GM19035 (cell line): Measurements from ENCODE around the gene QRFP.

Experiments used
- ATAC-seq: cut with Tn5 transposase; IDR thresholded peaks from one replicate; pipeline ENCODE4 v1.9.1; 2021; ENCODE audit not compliant: unreplicated experiment

QRFP gene

DNA sequence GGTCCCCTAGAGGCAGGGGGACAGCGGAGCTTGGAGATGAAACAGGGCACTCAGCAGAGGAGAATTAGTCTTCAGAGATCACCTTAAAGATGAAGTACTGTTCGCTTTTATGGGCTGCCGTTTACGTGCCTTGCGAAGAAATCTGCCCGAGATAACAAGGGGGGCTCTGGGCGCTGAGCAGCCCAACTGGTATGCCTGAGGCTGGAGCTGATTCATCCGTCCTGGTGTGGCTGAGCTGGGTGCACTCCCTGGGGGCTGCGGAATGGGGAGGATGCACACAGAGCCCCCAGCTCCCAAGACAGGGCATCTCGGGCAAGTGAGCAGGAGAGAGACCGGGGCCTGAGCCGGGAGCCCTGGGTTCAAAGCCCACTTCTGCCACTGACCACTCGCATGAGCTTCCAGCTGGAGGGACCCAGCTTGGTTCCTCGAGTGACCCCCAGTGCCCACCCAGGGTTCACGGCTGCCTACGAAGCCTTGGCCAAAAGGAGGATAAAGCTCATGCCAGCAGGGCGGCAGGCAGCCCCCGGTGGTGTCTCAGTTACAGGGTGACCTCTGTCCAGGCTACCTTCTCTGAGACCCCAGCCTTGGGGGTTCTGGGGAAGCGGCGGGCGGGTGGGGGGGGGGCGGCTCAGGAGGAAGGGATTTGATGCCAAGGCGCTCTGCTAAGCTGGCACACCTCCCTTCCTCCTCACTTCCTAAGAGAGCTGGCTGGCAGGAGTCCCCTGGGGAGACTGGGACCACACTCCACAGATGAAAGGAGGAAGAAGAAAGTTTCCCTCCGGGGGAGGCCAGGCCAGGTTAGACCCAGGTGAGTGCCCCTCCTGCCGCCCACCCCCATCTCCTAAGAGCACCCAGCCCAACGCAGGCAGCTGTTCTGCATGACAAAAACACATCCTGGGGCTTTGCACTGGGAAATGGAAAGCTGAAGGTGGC, 36.8 kb upstream of the QRFP start:
- no peak for ATAC-seq

DNA sequence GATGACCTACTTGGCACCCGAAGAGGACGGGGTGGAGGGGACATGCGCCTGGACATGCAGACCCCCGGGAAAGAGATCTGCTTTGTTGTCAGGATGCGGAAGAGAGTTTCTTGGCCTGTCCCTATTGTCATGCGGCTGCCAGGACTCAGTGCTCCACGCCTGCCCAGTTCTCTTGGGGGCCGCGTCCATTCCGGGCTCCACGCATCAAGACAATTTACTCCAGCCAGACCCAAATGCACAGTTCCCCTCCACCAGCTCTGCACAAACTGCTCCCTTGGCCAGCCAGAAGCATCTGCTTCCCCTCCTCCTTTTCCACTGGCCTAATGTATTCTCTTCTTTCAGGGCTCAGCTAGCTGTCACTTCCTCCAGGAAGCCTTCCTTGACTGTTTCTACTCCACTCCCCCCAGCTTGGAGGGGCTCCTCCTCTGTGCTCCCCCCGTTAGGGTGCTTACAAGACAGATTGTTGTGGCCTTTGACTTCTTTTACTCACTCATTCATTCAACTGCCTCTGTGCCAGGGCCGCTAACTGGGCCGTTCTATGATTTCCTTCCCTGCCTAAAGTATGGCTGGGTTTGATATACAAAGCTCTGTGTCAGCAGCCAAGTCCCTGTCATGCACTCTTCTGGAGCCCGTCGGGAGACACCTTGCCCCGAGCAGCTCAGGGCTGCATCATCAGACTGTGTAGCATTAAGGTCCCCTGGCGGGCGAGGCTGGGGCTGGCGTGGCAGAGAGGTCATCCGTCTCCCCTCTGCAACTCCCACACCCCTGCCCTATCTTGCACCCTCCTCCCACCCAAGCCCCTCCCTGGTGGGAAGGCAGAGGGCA, 35.9 kb upstream of the QRFP start:
- ATAC-seq: no peak

DNA sequence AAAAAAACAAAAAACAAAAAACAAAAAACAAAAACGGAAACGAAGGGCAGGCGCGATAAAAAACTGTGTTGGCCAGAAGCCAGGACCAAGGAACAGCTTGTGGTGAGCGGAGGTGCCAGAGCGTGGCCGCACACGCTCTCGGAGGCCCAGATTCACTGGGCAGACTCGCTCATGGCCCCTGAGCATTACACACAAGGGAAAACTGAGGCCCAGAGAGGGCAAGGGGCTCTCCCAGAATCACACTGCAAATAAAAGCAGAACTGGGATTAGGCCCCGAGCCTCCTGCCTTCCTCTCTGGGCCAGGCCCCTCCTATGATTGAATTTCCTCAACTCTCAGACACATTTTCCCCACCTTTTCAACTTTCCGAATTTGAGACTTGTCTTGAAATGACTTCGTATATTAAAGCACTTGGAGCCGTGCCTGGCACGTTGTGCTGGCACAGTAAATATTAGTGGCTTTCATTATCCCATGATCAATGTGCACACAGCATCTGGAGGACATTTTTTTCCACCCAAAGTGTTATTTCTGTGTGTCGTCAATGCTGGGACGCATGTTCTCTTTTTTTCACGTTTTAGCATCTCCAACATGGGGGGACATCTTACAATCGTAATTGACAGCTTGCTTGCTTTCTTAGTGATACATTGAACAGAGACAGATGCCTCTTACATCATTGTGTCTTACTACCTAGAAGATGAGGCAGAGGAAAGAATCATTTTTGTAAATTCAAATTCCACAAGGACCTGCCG, 35.1 kb upstream of the QRFP start:
- no peak for ATAC-seq

DNA sequence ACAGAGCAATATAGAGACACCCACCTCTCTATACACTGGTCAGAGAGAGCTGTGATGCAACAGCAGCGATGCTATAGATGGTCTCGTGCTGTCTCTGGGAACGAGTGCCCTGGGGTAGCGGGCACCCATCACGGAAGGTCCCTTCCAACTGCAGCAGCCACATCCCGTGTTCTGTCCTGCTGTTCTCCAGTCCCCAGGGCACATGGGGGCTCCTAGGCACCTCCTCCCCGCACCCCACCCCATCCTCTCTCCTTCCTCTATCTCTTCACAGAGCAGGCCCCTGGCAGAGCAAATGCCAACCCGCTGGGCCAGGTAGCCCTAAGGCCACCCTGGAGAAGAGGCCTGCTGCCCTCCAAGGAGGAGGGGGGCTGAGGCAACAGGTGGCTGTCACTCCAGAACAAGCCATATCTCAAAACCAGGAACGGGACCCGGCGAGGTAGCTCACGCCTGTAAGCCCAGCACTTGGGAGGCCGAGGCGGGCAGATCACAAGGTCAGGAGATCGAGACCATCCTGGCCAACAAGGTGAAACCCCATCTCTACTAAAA, 34.3 kb upstream of the QRFP start:
- no peak for ATAC-seq

DNA sequence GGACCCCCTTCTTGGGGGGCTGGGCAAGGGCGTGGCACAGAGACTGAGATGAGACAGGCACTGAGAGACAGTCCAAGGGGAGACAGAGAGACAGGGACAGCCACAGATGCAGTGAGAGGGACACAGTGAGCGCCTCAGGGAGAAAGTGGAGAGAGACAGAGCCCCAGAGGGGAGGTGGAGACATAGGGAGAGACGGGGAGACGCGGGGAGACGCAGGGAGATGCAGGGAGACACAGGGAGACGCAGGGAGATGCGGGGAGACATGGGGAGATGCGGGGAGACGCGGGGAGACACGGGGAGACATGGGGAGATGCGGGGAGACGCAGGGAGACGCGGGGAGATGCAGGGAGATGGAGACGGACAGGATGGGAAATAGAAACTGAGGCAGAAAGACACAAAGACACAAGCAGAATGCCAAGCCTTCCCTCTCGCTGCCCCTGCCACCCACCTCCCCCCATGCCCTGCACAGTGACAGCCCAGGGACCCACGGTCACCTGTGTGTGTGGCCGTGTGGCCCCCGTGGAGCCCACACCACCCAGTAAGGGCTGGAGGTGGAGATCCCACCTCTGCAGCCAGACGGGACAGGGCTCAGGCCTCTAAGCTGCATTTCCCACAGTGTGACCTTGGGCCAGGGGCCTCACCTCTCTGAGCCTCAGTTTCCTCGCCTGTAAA, 33.7 kb upstream of the QRFP start:
- ATAC-seq: no peak

DNA sequence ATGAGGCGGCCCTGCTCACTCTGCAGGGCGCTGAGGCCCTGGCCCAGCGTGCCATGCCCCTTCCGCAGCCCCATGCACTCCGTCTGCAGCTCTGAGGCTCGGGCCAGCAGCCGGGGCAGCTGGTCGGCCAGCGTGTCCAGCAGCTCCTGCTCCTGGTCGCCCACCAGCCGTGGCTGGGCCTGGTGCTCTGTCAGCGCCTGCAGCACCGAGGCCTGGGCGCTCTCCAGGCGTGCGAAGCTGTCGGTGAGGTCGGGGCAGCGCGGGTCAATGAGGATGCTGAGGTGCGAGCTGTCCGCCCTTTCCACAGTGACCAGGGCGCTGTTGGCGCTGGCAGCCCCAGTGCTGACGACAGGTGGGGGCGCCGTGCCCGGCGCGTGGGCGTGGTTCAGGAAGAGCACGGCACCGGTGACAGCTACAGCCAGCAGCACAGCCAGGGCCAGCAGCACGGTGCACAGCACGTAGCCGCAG, 33.0 kb upstream of the QRFP start:
- ATAC-seq: no peak

DNA sequence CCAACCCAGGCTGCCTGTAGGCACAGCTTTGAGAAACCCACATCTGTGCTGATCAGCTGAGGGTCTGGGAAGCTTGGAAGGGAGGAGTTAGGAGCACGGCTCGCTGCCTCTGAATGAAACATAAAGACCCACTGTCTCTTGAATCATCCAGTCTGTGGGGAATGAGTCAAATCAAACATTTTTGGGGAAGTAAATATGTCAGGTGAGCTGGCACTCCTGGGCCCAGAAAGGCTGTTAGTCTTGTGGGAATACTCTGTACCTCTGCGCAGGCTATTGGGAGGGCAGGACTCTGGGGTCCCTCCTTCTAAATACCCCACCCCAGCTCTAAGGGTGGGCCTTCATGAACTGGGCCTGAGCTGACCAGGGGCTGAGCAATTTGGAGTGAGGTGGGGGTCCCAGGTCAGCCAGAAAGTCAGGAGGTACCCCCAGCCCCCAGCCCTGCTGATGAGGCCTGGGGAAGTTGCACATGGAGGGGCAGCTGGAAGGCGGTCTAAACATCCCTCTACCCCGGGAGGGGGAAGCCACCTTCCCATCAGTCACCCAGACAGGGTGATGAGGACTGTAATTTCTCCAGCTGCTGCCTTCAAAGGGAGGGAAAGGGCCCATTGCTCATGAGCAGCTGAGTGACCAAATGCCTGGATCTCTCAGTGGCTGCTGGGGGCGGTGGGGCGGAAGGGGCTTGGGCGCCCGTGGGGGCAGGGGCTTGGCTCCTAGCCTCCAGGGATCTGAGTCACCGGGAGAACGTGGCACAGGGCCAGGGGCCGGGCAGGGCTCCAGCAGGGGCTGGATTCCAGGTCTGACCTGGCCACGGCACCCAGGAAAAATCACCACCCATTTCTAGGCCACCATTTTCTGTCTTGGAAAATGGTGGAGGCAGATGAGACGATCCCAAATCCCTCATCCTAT, 31.6 kb upstream of the QRFP start:
- no peak for ATAC-seq

DNA sequence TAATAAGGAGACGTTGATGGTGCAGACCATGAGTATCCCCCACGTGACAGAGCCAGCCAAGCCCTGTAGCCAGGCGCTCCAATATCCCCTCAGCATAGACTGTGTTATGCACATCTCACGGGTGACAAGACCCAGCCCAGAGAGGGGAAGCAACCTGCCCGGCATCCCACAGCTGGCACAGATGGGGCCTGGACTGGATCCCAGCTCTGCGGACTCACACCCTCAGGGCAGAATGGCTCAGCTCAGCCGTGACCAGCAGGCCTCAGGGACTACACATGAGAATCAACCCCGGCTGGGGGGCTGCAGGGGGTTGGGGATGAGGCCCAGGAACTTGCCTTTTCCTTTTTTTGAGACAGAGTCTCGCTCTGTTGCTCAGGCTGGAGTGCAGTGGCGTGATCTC, 30.7 kb upstream of the QRFP start:
- no peak for ATAC-seq

DNA sequence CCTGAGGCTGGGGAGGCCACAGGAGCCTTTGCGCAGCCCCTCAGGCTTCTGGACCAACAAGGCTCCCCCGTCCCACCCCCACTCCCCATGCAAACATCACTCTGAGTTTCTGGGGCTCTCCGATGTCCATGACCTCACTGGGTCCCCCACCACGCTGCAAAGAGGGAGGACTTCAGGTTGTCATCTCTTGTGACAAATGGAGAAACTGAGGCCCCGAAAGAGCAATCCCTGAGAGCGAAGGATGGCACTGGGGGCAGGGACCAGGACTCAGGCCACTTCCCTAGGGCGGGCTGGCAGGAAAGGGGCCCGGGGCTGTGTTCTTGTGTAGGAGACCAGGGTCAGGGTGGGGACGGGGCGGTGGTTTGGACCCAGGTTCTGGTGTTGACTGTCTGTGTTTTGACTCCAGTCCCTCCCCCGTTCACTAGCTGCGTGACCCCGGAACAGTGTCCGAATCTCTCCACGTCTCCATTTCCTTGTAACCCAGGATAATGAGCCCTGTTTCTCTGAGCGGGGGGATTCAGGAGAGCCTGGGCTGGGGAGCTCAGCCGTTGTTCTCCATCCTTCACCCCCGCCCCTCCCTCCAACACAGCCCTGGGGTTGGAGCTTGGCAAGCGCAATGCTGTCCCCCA, 28.6 kb upstream of the QRFP start:
- ATAC-seq: no peak

DNA sequence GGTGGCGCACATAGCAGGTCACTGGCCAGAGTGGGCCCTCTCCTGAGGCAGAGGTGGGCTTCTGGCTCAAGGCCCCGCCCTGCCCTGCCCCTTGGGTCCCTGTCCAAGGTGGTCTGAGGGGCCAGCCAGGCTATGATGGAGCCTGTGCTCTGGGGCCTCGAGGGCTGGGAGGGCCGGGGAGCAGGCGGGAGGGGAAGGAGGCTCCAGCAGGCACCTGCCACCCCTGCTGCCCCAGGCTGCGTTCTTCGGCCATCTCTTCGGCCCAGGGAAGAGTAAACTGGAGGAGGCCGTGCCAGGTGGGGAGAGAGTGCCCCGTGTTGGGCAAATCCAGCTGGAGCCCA, 27.8 kb upstream of the QRFP start:
- no peak for ATAC-seq

DNA sequence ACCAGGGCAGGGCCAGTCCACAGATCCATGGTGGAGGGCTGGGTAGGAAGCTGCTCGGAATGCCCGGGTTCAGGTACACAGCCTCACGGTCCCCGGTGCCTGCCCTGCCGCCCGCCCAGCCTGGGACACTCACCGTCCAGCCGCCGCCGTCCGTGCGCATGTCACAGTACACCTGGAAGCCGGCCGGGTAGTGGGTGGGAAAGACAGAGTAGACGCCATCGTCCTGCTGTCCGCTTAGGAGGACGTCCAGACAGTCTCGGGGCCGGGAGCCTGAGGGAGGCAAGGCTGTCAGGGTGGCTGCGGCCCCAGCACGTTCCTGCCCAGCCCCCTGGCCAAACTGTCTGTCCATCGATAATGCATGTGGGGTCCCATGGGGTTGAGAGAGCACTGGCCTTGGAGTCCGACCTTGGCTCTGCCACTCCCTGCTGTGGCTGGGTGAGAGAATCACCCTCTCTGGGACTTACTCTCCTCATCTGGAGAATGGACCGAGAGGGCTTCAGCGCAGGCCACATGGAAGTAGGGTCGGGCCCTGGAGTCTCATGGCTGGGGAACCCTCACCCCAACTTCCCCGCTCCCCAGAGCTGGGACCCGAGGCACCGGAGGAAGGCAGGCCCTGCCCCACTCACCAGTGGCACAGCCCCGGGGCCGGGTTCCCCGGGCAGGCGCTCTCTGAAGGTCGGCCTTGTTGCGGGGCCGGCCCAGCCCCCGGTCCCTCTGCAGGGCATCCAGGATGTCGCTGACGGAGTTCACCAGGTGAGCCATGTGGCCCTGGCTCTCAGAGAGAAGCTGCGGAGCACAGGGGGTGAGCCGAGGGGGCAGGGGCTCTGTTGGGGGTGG, 27.2 kb upstream of the QRFP start:
- no peak for ATAC-seq

DNA sequence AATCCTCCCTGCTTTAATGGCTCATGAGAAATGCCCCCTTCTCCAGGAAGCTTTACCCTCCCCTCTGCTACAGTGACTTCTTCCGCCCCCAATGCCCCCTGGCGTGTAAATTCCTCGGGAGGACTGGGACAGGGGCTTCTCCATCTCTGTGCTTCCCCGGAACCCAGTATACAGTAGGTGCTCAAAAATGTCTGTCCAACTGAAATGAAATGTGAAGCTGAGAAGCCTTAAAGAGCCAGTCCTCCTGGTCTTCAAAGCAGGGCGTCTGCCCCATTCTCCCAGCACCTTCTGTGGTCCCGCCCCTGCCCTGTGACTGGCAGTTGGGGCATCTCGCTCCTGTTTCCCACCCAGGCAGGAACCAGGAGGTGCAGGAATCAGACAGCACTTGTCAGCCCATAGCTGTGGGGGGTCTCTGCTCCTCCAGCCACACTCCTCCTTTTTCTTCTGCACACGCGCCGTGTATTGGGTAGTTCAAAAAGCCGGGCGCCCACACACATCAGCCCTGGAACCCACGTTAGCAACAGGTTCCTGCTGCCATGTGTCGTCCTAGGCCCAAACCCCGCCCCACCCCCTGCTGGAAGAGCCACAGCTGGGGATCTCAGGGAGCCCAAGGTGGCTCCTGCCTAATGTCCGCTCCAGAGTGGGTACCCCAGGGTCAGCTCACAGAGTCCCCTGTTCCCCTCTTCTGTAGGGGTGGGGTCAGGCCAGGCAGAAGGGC, 26.4 kb upstream of the QRFP start:
- ATAC-seq: no peak

DNA sequence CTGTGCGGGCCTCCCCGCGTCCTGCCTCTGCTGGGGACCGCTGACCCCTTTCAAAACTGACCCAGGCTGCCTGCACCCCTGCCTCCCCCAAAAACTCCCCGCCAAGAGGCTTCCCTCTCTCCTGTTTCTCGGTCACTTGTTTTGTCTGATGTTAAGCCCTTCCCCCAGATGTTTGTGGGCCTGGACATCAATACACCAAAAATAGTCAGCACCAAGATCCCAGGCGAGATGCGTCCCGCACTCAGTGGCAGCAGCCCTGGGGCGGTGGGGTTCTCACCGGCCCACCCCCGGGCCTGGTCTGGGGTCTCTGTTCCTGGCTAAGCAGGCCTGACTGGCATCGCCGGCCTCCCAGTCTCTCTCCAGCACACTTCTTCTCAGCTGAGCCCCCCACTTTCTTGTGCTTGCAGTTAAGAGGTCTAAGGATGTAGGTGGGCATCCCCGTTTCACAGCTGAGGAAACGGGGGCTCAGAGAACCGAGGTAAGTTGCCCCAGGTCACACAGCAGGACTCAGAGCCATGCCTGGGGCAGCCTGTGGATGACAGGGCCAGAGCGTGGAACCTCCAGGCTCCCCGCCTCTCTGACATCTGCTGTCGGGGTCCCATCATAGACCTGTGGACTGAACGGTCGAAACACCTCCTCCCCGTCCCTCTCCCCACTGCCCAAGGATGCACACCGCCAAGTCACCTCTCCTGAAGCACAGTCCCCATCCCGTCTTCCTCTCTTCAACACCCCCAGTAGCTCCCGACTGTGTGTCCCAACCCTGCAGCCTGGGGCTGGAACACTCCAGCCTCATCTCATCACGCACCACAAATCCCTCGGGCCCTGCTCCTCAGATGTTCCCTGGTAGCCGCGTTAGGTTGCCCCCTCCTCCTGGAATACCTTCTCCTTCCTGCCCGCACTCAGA, 25.6 kb upstream of the QRFP start:
- ATAC-seq: no peak

DNA sequence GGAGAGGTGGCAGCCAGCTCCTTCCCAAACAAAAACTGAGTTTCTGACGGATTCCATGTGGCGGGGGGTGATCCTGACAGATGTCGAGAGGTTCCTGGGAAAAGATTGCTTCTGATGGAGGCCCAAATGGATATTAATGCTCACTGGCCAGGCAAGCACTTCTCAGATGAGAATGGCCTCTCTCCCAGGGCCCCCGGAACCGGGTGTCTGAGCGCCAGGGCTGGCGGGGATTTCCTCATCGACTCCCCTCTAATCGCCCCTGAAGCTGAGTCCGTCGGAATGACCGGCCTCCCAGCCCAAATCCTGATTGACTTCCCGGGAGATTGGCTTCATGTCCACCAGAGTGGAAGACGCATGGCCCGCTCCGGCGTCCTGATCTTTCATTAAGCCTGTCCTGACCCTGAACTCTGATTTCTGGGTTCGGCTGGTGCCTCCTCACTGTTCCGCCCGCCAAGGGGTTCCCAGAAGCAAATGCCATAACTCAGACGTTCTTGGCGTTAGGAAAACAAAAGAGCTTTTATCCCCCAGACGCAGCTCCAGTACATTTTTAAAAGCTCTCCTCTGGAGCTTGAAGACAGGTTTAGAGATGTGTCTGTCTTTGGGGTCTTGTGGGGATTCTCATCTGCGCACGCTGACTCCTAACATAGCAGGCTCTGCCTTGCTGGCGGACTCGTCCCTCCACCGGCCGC, 24.8 kb upstream of the QRFP start:
- no peak for ATAC-seq

DNA sequence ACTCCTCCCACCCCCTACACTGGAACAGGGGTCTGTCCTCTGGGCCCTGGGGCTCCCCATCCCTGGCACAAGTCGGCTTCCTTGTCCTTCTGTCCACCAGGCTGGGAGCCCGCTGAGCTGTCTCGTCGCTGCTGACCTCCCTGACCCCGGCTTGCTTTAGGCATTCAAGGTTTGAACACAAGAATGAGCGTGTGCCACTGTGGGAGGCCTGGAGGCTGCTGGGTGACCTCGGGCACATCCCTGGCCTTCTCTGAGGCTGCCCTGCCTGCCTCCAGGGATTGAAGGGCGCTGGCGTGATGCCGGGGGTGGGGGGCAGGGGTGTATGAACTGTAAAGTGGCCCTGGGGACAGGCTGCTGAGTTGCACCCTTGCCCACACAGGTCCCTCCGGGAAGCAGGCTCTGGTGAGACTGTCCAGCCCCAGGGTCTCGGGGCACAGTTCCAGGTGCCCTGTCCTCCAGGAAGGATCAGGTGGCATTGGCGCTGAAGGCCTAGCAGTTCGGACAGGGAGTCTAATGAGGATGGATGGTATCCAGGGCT, 24.2 kb upstream of the QRFP start:
- ATAC-seq: no peak

DNA sequence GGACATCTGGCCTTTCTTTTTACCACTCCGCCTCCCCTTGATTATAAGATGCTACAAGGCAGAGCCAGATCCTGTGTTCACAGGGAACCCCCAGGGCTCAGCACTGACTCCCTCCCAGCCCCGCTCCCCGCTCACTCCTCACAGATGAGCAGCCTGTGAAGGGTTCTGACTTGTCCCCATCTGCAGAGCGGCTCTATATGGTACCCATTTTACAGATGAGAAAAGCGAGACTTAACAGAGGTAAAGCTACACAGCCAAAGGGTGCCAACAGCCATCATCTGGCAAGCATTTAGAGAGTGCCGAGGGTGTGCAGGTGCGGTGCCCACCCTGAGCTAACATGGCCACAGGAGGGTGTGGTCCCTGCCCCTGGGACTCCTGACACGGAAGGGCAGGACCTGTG, 23.6 kb upstream of the QRFP start:
- ATAC-seq: no peak
